Subcutaneous abdominal adipose tissue (tissue), 5 donors: Measurements from ENCODE around the gene UBE2D2.
"Not testable (repeated sequence)": the region's sequence is repeated elsewhere in the genome, so short reads cannot be mapped to it uniquely, and the experiment has no call there.

Experiments used
- H3K27ac ChIP-seq: one replicate; pipeline ENCODE4 v1.7.0; 2013; ENCODE audit warnings: low read depth, mild to moderate bottlenecking, inconsistent platforms, low read length, moderate library complexity
- H3K27me3 ChIP-seq, 5 donors: one replicate each; pipeline ENCODE4 v1.7.0; 2013; ENCODE audit warnings: low read length in 5 of 5, inconsistent platforms in 1 of 5; ENCODE audit not compliant: control insufficient read depth in 5 of 5, insufficient read depth in 4 of 5
- H3K36me3 ChIP-seq, 5 donors: one replicate each; pipeline ENCODE4 v1.7.0; 2013; ENCODE audit warnings: low read length in 5 of 5; ENCODE audit not compliant: control insufficient read depth in 5 of 5, insufficient read depth in 5 of 5
- H3K4me1 ChIP-seq, 5 donors: one replicate each; pipeline ENCODE4 v1.7.0; 2013; ENCODE audit warnings: low read length in 5 of 5, mild to moderate bottlenecking in 3 of 5, moderate library complexity in 1 of 5; ENCODE audit not compliant: control insufficient read depth in 5 of 5, insufficient read depth in 5 of 5
- H3K4me3 ChIP-seq, 5 donors: one replicate each; pipeline ENCODE4 v1.7.0; 2013; ENCODE audit warnings: low read length in 5 of 5, low read depth in 1 of 5
- H3K9ac ChIP-seq, 5 donors: one replicate each; pipeline ENCODE4 v1.7.0; 2013; ENCODE audit warnings: low read length in 5 of 5, mild to moderate bottlenecking in 4 of 5, moderate library complexity in 3 of 5
- H3K9me3 ChIP-seq, 5 donors: one replicate each; pipeline ENCODE4 v1.7.0; 2013; ENCODE audit warnings: low read length in 5 of 5; ENCODE audit not compliant: control insufficient read depth in 5 of 5
- donor health status: healthy.
- donor health status: healthy.
- donor health status: healthy.
- donor health status: healthy.
- donor health status: healthy.

Gene UBE2D2

DNA sequence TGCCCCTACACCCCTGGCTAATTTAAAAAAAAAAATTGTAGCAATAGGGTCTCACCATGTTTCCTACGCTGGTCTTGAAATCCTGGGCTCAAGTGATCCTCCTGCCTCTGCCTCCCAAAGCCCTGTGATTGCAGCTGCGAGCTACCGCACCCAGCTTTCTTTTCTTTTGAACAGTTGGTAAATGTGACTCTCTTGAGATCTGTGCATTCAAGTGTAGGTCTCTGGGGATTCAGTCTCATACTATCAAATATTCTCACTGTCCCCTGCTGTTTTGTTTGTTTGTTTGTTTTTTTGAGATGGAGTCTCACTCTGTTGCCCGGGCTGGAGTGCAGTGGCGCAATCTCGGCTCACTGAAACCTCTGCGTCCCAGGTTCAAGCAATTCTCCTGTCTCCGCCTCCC is 44.7 kb downstream of the UBE2D2 start:
- Histone ChIP-seq H3K27me3 (no peaks in the 10 kb centered on the region), H3K27ac (no peak overlapping the region), H3K36me3 (peaks cover 6 to 18% (median 16%) of the 10 kb centered on the region in 5 donors), H3K4me3 (no peak overlapping the region), H3K9ac (no peak overlapping the region), H3K4me1 (peaks cover 0 to 5% (median 0%) of the 10 kb centered on the region in 5 donors), H3K9me3 (no peaks in the 10 kb centered on the region)

GRCh38 chr5:139611703-139612584 is 50.8 kb downstream of the UBE2D2 start:
- Histone ChIP-seq H3K36me3 (peaks cover 0 to 13% (median 8%) of the 10 kb centered on the region in 5 donors), H3K9ac (no peak overlapping the region), H3K4me3 (no peak overlapping the region), H3K9me3 (no peaks in the 10 kb centered on the region), H3K4me1 (peaks cover 2 to 21% (median 6%) of the 10 kb centered on the region in 5 donors), H3K27me3 (no peaks in the 10 kb centered on the region), H3K27ac (no peak overlapping the region)

GRCh38 chr5:139619861-139620260 is 58.7 kb downstream of the UBE2D2 start:
- H3K9ac ChIP-seq, result no peak overlapping the region
- no peak overlapping the region for H3K27ac ChIP-seq
- no peak overlapping the region for H3K4me3 ChIP-seq
- no peaks in the 10 kb centered on the region for H3K4me1 ChIP-seq
- peaks cover 14 to 50% (median 38%) of the 10 kb centered on the region in 5 donors for H3K36me3 ChIP-seq
- H3K27me3 ChIP-seq, result no peaks in the 10 kb centered on the region
- no peaks in the 10 kb centered on the region for H3K9me3 ChIP-seq

- not testable (repeated sequence) for H3K27ac ChIP-seq, H3K27me3 ChIP-seq, H3K9me3 ChIP-seq, H3K4me3 ChIP-seq, H3K9ac ChIP-seq, H3K4me1 ChIP-seq
- H3K36me3 ChIP-seq, result peaks cover 32 to 74% (median 52%) of the 10 kb centered on the region in 5 donors
These were observed 64.3 kb downstream of the UBE2D2 start for GRCh38 chr5:139625398-139625797.

- Histone ChIP-seq H3K4me3 (no peak overlapping the region), H3K36me3 (peaks cover 22 to 40% (median 32%) of the 10 kb centered on the region in 5 donors), H3K4me1 (peaks cover 3 to 11% (median 9%) of the 10 kb centered on the region in 5 donors), H3K9me3 (no peaks in the 10 kb centered on the region), H3K27ac (no peak overlapping the region), H3K9ac (no peak overlapping the region), H3K27me3 (no peaks in the 10 kb centered on the region)
These were observed 69.7 kb downstream of the UBE2D2 start for GRCh38 chr5:139630855-139631254.

- Histone ChIP-seq H3K4me3 (no peak overlapping the region), H3K4me1 (peaks cover 11 to 19% (median 16%) of the 10 kb centered on the region in 5 donors), H3K36me3 (peaks cover 18 to 32% (median 25%) of the 10 kb centered on the region in 5 donors), H3K9me3 (no peaks in the 10 kb centered on the region), H3K27ac (no peak overlapping the region), H3K27me3 (no peaks in the 10 kb centered on the region), H3K9ac (no peak overlapping the region)
These were observed 70.5 kb downstream of the UBE2D2 start for GRCh38 chr5:139631520-139632165.

DNA sequence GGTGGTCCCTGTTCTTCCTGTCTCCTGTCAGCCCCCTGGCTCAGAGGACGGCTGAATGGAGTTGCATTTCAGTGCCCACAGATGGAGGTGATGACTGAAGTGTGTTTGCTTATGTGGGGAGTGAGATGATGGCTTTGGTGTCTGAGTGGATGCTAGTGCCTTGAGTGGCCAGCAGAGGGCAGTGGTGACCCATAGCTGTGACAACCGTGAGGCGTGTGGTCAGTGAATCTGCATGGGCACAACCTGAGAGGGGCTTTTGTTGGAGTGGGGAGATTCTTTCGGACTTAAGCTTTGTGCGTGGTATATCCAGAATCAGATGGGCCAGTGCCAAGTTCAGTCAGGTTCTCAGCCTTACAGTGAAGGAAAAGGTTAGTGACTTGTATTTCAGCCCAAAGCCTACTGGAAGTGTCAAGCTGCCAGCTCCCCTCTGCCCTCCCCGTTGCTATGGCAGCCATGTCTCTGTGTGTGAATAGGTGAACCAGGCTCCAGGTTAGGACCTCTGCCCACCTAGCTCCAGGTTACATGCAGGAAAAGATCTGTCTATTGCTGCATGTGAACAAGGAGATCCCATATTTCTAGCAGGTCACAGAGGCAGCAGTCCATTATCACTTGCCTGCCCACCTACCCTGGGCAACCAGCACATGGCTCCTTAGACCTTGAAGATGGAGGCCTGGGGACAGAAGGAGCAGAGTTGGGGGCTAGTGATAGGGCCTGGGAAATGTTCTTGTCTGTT is 72.3 kb downstream of the UBE2D2 start:
- no peak overlapping the region for H3K4me3 ChIP-seq
- no peaks in the 10 kb centered on the region for H3K9me3 ChIP-seq
- no peaks in the 10 kb centered on the region for H3K27me3 ChIP-seq
- H3K36me3 ChIP-seq, result peaks cover 0 to 15% (median 10%) of the 10 kb centered on the region in 5 donors
- H3K9ac ChIP-seq, result no peak overlapping the region
- no peak overlapping the region for H3K27ac ChIP-seq
- H3K4me1 ChIP-seq, result peaks cover 18 to 35% (median 33%) of the 10 kb centered on the region in 5 donors

- H3K9ac ChIP-seq, result no peak overlapping the region
- H3K27ac ChIP-seq, result no peak overlapping the region
- H3K4me1 ChIP-seq, result peaks cover 22 to 40% (median 38%) of the 10 kb centered on the region in 5 donors
These were observed 72.8 kb downstream of the UBE2D2 start for GRCh38 chr5:139634028-139634325.

GRCh38 chr5:139634541-139634940 is 73.4 kb downstream of the UBE2D2 start:
- H3K4me3 ChIP-seq, result no peak overlapping the region
- H3K27ac ChIP-seq, result no peak overlapping the region
- H3K36me3 ChIP-seq, result peaks cover 0 to 10% (median 7%) of the 10 kb centered on the region in 5 donors
- H3K9me3 ChIP-seq, result no peaks in the 10 kb centered on the region
- no peaks in the 10 kb centered on the region for H3K27me3 ChIP-seq
- peaks cover 22 to 45% (median 44%) of the 10 kb centered on the region in 5 donors for H3K4me1 ChIP-seq
- H3K9ac ChIP-seq, result no peak overlapping the region

More at GRCh38 chr5:139634028-139634325, 72.8 kb downstream of the UBE2D2 start:
- H3K4me3 ChIP-seq, result no peak overlapping the region
- no peaks in the 10 kb centered on the region for H3K27me3 ChIP-seq
- no peaks in the 10 kb centered on the region for H3K9me3 ChIP-seq
- peaks cover 0 to 11% (median 8%) of the 10 kb centered on the region in 5 donors for H3K36me3 ChIP-seq
